HG02763 (cell line): Measurements from ENCODE around the gene ZDHHC13.
"Not testable (repeated sequence)": the region's sequence is repeated elsewhere in the genome, so short reads cannot be mapped to it uniquely, and the experiment has no call there.

ENCODE experiments used
- ATAC-seq: cut with Tn5 transposase; IDR thresholded peaks from one replicate; pipeline ENCODE4 v1.9.1; 2021; ENCODE audit warnings: mild to moderate bottlenecking, moderate library complexity; ENCODE audit not compliant: unreplicated experiment

The ZDHHC13 gene

GRCh38 chr11:19094859-19095258 lies 22.1 kb upstream of the ZDHHC13 start:
- no peak for ATAC-seq

GRCh38 chr11:19099093-19099492 lies 17.9 kb upstream of the ZDHHC13 start:
- no peak for ATAC-seq

DNA sequence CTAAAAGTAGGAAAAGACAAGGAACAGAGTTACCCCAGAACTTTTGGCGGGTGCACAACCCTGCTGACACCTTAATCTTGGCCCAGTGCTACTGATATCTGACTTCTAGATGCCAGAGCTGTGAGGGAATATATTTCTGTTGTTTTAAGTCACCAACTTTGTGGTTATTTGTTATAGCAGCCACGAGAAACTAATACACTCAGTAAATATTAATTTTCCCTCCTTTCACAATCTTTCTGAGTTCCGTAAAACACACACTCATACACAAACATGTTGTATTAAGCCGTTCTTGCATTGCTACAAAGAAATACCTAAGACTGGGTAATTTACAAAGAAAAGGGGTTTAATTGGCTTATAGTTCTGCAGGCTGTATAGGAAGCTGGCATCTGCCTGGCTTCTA lies 16.1 kb upstream of the ZDHHC13 start:
- no peak for ATAC-seq

GRCh38 chr11:19101796-19102520 lies 15.0 kb upstream of the ZDHHC13 start:
- no peak for ATAC-seq

GRCh38 chr11:19102521-19102900 lies 14.5 kb upstream of the ZDHHC13 start:
- ATAC-seq: no peak

GRCh38 chr11:19105011-19105410 lies 12.0 kb upstream of the ZDHHC13 start:
- ATAC-seq: no peak

DNA sequence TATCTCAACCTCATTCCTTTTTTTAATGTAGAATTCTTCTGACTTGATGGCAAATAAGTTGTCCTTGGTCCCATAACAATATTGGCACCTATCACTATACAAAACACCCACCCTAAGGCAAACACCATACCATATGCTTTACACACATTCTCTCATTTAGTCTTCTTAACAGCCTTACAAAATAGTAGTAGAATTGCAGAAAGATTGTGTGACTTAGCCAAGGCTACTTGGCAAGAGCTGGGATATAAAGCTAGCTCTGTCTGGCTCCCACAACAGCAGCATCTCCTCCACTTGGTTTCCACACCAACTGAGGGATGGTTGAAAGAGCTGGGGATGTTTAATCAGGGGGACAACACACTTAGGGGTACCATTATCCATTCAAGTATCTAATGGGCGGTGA lies 9.8 kb upstream of the ZDHHC13 start:
- ATAC-seq: no peak

DNA sequence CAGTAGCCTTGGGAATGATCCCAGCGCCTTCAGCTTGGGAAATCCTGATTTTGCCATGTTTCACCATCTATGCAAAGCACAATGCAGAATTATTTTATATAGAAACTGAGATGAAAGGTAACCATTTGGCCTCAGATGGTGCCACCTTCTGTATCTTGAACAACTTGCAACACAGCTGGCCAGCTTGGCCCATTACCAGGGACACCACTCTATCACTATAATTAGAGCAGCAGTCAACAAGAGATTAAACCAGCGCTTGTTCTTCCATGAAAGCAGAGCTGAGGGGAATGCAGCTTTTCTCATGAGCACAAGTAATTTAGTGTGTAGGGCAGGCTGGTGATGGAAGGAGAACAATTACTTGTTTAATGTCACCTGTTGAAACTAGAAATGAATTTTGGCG lies 6.7 kb upstream of the ZDHHC13 start:
- ATAC-seq: no peak

DNA sequence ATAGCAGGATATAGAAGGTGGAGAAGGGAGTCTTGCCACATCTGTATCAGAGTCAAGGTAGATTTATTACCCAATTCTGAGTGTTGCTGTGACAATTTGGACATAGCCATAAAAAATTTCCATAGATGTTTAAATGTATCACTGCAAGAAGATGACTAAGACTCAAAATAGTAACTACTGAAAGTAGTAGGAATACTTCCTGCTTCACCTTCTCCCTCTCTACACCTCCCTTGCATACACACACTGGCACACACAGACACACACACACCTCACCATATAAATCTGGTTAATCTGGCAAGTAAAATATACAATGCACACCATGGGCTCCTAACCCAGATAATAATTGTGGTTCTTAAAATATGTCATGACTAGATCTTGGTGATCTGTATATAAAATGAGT lies 5.2 kb upstream of the ZDHHC13 start:
- ATAC-seq: no peak

GRCh38 chr11:19116276-19116970 lies 545 bp upstream of the ZDHHC13 start:
- ATAC-seq: no peak

DNA sequence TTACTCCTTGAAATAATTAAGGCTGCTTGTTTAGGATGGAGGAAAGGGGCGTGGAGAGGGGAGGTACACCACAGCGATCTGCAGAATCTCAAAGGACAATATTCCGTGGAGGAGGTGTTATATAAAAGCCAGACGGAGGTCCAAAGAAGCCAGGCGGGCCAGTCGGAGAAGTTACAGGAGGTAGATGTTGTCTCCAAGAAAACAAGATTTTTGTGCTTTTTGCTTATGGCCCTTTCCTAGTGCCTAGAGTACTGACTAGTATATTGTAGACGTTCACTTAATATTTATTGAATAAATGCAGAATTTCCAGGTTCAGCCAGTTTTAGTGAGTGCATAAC lies 761 bp downstream of the ZDHHC13 start:
- ATAC-seq: no peak

DNA sequence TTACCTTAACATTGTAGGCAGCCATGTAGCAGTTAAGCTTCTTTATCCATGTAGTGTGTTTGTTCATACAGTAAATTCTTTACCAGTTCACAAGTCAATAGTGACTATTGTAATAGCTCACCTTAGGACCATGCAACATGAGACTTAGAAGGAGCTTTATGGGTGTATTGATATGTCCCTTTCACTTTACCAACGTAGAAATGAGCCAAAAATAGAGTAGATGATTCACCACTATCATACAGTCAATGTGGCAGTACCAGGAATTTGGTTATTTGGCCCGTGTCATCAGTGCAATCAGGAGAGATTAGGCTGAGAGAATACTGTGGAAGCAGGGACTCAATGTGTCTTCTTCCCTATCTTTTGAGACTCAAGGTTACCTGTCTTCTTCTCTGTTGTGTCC lies 4.7 kb downstream of the ZDHHC13 start:
- no peak for ATAC-seq

DNA sequence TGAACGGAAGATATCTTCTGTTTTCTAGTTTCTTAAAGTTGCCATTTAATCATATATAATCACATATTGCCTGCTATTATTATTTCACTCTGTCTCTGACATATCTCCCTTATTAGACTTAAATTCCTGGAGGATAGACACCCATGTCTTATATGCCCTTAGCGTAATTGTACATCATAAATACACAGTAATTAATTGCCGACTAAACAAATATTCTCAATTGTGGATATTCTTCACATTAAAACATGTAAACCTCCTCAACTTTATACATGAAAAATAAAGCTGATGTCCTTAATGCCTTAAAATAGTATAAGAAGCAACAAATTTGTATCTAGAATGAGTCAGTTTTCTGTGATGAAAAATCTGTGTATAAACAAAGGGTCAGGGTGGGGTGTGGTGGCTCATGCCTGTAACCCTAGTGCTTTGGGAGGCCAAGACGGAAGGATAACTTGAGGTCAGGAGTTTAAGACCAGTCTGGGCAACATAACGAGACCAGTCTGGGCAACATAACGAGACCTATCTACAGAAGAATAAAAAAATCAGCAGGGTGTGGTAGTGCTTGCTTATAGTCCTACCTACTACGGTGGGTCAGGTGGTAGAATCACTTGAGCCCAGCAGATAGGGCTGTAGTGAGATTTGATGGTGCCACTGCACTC lies 6.1 kb downstream of the ZDHHC13 start:
- ATAC-seq: no peak

DNA sequence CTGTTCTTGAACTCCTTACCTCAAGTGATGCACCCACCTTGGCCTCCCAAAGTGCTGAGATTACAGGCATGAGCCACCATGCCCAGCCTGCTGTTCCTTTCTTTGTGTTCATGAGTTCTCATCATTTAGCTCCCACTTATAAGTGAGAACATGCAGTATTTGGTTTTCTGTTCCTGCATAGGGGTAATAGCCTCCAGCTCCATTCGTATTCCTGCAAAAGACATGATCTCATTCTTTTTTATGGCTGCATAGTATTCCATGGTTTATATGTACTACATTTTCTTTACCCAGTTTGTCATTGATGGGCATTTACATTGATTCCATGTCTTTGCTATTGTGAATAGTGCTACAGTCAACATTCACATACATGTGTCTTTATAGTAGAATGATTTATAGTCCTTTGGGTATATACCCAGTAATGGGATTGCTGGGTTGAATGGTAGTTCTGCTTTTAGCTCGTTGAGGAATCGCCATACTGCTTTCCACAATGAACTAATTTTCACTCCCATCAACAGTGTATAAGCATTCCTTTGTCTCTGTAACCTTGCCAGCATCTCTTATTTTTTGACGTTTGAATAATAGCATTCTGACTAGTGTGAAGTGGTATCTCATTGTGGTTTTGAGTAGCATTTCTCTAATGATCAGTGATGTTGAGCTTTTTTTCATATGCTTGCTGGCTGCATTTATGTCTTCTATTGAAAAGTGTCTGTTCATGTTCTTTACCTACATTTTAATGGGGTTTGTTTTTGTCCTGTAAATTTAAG lies 9.8 kb downstream of the ZDHHC13 start:
- not testable (repeated sequence) for ATAC-seq

- ATAC-seq: no peak
Observed at GRCh38 chr11:19134004-19134403, 17.0 kb downstream of the ZDHHC13 start.

GRCh38 chr11:19136884-19137283 lies 19.9 kb downstream of the ZDHHC13 start:
- not testable (repeated sequence) for ATAC-seq

DNA sequence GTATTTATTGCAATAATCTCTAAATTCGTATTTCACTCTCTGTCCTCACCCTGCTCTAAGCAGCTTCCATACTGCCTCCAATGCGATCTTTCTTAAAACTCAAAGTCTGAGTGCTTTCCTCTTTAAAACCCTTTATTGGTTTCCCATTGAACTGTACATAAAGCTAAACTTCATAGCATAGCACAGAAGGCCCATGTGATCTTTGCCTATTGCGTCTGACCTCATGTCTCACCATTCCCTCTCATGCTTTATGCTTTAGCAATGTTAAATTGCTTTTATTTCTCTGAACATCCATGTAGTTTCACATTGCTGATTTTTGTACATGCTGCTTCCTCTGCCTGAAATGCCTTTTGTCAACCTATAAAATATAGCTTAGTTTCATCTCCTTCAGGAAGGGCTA lies 28.4 kb downstream of the ZDHHC13 start:
- ATAC-seq: no peak

DNA sequence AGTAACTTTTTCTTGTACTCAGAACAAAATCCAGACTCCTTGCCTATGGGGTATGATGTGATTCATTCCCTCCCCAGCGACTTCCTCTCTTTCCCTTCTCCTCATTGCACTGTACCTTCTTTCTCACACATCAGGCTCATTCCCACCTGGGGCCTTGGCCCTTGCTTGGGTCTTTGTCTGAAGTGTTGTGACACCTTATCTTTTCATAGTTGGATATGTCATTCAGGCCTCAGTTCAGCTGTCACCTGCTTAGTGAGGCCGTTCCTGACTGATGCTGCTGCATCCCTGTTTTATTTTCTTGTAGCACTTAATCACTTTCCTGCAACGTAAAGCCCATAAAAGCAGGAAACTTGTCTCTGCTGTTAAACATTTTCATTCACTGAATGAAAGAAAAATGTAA lies 39.9 kb downstream of the ZDHHC13 start:
- ATAC-seq: no peak

GRCh38 chr11:19160847-19161246 lies 43.9 kb downstream of the ZDHHC13 start:
- no peak for ATAC-seq

DNA sequence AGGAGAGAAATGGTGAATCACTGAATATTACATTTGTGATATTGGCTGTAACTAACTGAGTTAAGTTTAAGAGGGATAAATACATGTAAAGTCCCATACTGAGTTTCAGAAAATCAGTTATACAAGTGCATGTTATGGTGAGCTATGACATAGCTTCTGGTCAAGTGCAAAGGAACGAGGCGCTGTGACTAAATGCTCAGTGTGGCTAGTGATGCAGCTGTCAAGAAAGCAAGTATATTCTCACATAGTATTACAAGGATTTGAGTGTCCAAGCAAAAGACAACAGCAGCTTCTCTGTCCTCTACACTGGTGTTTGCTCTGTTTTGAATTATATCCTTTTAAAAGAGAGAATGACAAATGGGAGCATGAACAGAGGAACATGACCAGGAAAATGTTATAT lies 44.7 kb downstream of the ZDHHC13 start:
- no peak for ATAC-seq

DNA sequence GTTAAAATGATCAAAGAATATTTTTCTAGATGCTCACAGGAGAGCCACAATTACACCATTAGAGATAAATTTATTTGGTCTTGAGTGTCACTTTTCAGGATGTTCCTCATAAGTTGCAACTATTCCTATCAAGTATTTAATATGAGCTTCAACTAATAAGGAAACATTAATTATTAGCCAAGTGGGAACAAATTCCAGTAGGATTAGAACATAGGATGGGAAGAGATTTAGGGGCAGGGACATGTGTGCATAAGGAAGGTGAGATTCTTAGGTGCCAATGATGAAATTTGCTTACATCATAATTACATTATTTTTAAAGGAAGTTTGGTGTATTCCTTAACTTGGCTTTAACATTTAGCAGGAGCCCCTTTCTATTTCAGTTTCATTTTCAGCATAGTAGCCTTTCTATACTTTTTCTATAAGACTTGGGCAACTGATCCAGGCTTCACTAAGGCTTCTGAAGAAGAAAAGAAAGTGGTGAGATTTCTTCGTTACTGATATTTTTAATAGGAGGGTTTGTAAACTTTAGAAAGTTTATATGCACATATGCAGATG lies 46.1 kb downstream of the ZDHHC13 start:
- ATAC-seq: no peak
